ENCODE measurements around the gene TNFRSF25. TPM values are rescaled to one million over a fixed set of nuclear protein-coding genes. Genes with fewer than 3 reads are reported as not detected.
A peak's percentile ranks its signal among the peaks of the same experiment; 100 is the strongest.

The TNFRSF25 gene
- total RNA-seq, 1 donor from 2014 or later = 11.6 TPM

DNA sequence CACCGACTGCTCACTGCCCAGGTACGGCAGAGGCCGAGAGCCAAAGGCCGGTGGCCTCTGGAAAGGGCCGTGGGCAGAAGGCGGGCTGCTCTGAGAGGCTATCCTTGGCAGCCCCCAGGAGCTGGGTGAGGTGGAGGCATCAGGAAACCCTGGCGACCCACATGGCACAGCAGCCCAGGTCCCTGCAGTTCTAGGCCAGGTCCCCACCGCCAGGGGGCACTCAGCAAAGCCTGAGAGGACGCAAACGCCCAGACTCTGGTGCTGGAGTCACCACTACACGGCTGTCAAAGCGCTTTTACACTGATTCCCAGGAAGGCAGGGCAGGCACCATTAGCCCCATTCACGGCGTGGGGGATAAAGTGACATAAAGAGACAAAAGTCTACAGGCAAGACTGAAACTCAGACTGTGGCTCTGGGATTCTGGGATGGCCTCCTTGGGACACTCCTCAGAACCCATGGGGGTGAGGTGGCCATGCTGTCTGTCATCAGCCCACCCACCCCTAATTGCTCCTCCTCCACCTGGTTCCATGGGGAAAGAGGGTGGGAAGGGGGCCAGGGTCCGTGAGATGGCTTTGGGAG is 20.5 kb upstream of the TNFRSF25 start:
- peak; percentile 50 for DNase-seq

DNA sequence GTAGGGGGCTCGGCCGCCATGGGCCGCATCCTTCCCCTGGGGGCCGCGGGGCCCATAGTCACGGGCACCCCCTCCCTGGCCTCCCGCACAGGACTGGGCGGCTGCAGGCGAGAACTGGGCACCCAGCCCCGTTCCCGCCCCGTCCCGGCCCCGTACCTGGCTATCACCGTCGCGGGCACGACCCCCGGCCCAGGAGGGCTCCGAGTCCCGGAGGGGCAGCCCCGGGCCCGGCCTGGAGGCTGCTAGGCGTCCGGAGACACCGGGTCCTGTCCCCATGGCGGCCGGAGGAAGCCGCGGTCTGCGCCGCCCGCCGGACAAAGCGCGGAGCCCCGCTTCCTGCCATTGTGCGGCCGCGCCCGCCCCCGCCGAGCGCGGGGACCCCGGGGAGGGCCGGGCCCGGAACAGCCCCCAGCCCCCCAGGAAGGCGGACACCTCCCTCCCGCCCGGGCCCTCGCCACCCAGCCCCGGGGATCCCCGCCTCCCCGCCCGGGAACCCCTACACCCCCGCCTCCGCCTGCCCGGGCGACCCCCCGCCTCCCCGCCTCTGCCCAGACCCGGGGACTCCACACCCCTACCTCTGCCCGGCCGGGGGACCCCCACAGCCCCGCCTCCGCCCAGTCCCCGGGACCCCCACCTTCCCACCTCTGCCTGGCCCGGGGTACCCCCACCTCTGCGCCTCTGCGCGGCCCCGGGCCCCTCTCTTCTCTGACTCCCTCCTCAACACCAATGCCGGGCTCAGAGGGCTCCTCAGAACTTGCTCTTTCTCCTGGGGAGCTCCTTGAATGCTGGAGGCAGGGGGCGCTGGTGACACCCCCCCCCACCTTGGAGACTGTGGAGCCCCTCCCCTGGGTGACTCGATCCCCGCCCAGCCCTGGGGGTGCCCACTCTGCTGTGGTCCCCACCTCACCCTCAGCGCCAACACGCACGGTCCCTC is 19.5 kb upstream of the TNFRSF25 start:
- no peak for DNase-seq

- DNase-seq = no peak
These were observed 18.8 kb upstream of the TNFRSF25 start for GRCh38 chr1:6484826-6485167.

DNA sequence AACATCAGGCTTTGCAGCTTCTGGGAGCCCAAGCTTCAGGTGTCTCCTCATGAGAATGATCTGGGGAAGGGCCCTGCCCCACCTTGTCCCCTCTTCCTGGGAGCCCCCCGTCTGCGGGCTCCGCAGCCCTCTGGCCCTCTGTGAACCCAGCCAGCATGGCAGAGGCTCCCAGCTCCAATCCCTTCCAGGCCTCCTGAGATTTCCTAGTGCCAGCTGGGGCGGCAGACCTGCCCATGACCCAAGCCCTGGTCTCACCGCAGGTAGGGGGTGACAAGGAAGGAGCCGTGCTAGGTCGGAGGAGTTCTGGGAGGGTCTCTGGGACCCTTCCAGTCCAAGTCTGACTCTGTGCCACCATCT is 17.8 kb upstream of the TNFRSF25 start:
- DNase-seq = no peak

DNA sequence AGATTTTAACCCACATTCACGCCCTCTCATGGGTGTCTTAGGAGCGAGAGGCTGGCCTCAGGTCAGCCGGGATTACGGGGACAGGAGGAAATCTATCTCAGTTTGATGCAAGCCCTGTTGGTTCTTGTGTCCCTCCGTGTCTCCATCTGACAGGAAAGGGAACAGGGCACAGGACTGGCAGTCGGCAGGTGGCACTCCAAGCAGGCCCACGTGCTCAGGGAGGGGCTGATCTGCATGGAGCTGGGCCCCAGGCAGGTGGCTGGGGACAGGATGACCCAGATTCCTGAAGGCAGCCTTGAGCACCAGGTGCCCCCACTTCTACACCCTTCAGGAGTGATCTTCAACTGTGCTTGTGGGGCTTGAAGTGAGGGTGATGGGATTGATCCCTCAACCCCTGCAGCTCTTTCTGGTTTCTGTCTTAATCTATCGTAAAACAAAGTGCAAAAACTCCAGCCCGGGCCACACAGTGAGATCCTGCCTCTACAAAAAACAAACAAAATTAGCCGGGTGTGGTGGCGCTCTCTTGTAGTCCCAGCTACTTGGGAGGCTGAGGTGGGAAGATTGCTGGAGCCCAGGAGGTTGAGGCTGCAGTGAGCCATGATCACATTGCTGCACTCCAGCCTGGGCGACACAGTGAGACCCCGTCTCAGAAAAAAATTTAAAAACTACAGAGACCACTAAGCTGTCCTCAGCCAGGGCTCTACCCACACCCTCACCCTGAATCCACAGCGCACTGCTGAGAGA is 17.2 kb upstream of the TNFRSF25 start:
- DNase-seq = no peak

- no peak for DNase-seq
These were observed 15.8 kb upstream of the TNFRSF25 start for GRCh38 chr1:6481820-6482219.

DNA sequence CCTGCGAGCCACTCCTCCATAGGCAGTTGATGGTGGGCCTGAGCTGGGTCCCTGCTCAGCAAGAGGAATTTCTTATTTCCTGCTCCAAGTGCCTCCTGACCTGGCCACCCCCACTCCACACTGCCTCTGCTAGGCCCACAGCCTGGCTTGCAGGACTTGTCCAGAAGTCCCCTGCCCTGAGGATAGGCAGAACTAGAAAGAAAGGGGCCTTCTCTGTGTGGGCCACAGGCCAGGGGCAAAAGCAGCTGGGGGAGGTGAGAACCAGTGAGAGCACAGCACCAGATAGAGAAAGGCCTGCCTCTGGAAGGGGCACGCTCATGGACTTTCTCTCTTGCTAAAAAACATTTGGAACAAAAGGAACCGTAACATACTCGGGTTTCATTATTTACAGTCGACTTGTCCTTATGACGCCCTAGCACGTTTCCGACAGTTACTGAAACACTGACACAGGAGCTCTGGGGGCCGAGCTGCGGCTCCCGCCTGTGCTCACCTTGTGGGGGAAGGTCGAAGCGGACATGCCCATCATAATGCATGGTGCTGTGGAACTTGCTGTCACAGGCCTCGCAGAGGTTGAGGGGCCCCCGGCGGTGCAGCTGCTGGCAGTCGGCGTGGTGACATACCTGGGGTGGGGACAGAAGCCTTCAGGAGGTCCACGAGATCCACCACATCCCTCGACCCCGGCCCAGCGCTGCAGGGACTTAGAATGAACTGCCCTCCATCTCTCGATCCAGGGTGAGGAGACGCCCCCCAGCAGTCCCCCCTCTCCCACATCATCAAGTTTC is 11.3 kb upstream of the TNFRSF25 start:
- DNase-seq = no peak

DNA sequence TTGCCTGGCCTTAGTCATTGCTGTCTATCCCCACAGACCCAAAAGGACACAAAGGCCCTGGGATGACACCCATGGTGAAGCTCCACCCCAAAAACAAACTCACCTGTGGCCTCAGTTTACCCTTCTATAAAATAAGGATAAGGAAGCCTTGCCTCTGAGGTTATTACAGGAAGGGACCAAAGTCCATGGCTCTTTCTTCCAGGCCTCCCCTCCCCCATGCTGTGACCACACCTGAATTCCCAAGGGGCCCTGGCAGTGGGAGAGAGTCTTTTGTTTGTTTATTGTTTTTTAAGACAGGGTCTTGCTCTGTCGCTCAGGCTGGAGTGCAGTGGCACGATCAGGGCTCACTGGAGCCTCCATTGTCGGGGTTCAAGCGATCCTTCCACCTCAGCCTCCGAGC is 10.5 kb upstream of the TNFRSF25 start:
- no peak for DNase-seq

DNA sequence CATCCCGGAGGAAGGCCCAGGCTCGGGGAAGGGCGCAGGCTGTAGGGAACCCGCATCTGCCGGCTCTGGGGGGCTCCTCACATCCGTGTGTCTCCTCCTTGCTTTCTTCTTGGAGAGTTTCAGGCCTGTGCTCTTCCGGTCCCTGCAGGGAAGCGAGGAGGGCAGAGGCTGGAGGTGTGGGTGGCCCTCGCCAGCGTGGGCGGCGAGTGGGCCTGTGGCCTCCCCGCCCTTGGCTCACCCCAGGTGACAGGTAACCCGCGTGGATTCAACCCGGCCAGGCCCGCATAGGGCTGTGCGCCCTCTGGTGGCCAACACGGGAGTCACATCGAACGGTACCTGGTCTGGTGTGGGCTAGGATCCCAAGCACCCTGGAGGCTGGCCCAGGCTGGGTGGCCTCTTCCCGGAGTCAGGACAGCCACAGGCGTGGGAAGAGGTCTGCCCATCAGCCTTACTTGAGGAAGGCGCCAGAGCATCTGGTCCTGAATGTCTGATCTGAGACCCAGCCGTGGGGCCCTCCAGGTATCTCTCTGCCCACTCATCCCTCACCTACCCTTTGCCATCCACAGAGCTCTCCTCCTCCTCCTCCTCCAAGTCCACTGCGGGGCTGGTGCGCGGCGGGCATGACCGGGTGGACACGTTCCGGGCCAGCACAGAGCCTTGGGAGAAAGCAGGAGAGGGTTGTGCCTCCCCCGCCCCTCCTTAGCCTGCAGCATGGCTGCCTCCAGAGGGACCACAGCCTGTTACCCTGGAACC is 9.6 kb upstream of the TNFRSF25 start:
- no peak for DNase-seq

DNA sequence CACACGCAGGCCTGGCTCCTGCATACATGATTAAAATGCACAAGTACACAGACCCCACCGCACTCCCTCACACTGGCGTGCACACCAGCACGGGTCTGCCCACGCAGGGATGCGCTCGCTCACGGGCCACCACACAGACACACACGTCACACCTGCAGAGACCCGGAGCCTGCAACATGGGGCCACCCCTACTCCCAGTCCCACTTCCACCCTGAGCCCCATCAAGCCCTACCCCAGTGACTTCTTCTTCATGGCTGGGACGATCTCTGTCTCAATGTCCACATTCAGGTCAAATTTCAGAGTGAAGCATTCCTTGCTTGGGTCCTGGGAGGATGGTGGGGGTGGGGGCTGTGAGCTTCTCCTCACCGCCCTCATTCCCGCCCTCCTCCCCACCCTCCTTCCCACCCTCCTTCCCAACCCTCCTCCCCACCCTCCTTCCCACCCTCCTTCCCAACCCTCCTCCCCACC is 8.9 kb upstream of the TNFRSF25 start:
- no peak for DNase-seq

DNA sequence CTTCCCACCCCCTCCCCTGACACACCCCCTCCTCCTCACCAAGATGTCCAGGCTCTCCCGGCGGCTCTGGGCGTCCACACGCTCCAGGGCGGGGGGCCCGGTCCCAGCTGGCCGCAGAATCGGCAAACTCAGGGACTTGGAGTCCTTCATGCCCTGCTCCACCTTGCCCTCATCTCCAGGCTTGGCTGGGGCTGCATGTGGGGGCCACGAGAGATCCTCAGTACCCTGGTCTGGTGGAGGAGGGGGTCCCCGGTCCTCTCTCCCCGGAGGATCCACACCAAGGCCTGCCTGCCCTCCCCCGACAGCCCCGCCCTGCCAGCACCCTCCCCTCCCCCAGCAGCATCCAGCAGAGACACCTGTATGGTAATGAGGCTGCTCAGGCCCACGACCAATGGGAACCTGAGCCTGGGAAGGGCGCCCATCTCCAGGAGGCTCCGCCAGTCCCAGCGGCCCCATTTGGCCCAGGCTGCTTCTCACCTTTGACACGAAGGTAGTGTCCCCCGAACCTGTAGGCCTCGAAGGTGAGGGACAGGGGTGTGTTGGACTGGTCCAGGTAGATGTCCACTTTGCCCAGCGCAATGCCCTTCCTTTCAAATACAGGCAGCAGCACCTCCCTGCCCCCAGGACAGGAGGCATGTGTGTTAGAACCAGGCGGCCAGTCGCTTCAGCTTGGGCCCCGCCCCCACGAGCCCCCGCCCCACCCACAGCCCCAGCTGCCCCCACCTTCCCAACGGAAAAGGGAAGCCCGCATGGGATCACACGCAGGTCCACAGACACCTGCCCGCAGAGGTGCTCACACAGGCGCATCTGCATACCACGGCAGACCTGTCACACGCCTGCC is 8.2 kb upstream of the TNFRSF25 start:
- DNase-seq = no peak

GRCh38 chr1:6473156-6473555 is 7.2 kb upstream of the TNFRSF25 start:
- DNase-seq = no peak

GRCh38 chr1:6472391-6472790 is 6.4 kb upstream of the TNFRSF25 start:
- no peak for DNase-seq

DNA sequence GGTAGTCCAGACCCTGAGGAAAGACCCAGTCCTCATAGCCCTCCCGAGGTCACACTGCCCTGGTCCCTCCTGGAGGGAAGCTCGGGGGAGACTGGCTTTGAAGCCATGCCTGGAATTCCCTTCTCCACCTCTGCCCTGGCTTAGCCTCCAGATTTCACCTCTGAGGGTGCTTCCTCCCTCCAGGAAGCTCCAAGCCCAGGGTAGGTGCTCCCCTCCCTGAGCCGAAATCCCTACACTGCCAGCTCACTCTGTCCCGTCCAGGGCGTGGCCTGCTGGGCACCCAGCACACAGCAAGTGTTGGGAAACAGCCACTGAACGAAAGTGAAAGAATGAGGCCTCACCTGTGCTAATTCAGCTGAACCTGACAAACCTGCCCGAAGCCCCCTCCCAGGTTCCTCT is 6.0 kb upstream of the TNFRSF25 start:
- no peak for DNase-seq

GRCh38 chr1:6471086-6471969 is 5.4 kb upstream of the TNFRSF25 start:
- DNase-seq = no peak

DNA sequence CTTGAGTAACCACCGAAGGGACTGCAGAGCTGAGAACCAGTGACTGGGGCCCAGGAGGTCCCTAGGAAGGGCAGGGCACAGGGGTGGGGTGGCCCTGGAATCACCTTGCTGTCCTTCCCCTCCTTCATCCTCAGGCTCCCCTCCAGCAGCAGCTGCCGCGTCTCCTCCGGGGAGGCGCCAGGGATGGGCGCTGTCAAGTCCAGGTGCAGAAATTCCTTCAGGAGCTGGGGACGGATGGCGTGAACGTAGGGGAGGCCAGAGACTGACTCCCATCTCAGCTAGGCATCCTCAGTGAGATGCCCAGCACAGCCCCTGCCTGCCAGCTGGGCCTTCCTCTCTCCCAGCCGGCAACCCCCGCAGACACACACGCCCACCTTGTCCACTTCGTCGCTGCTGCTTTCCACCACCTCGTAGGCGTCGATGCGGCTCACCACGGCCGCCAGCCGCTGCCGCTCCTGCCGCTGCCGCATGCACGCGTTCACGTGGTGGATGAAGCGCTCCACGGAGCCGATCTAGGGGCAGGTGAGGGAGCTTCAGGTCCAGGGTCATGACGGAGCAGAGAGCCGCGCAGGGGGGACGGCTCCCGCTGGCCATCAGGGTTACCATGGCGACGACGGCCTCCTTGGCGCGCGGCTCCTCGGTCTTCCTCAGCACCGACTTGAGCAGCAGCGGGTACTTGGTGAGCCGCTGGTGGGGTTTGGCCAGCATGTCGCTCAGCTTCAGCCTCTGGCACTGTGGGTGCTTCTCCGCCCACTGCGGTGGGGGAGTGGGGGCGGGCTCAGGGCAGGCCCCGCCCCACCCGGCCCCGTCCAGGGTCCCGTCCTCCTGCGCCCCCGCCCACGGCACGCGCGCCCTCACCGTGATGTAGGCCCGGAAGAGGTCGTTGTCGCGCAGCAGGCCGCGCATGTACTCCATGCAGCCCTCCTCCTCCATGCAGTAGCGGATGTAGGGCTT is 4.4 kb upstream of the TNFRSF25 start:
- DNase-seq = no peak

DNA sequence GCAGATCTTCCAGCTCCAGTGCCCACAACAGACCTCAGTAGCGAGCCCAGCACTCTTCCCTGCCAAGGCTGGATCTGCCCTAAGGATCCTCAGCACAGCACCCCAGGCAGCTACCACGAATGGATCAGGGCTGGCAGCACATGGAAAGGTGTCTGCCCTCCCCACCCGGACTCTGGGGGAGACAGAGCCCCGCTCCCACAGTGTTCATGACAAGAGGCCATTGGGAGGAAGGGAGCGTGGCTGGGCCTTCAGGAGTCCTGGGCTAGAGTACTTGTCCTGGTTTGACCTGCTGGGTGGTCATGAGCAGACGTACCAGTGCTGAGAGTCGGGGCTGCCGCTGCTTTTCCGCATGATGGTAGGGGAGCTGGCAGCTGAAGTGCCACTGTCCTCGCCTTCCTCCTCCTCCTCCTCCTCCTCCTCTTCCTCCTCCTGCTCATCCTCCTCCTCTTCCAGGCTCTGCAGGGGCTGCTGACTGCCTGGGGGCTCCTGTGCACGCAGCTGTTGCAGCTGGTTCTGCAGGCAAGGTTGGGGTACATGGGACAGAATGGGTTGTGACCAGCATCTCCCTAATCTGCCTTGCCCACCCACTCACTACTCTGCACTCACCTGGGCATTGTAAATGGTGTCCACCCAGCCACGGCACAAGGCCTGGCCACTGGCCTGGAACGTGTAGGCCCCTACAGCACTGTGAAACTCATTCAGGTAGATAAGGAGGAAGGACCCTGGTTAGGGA is 2.9 kb upstream of the TNFRSF25 start:
- DNase-seq = no peak

All from skin of body (tissue), 2 donors.